Measurements from ENCODE around the gene SPC25. TPM values are rescaled to one million over a fixed set of nuclear protein-coding genes. Genes with fewer than 3 reads are reported as not detected.

The SPC25 gene
- total and polyA plus RNA-seq, 4 donors, result 0.58 to 8.2 (median 2.1) TPM; not detected in 1

GRCh38 chr2:168939061-168939460 is 48.8 kb upstream of the SPC25 start (continued):
- no peak for TF ChIP-seq EGR1 (IDR thresholded peaks at IDR 0.05; ENCODE audit: low read depth in 2 of 2)
- no peak for TF ChIP-seq YY1 (IDR thresholded peaks at IDR 0.05)
- TF ChIP-seq, protein P1, sequence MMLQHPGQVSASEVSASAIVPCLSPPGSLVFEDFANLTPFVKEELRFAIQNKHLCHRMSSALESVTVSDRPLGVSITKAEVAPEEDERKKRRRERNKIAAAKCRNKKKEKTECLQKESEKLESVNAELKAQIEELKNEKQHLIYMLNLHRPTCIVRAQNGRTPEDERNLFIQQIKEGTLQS (IDR thresholded peaks at IDR 0.05), result no peak
- TF ChIP-seq, protein P2, sequence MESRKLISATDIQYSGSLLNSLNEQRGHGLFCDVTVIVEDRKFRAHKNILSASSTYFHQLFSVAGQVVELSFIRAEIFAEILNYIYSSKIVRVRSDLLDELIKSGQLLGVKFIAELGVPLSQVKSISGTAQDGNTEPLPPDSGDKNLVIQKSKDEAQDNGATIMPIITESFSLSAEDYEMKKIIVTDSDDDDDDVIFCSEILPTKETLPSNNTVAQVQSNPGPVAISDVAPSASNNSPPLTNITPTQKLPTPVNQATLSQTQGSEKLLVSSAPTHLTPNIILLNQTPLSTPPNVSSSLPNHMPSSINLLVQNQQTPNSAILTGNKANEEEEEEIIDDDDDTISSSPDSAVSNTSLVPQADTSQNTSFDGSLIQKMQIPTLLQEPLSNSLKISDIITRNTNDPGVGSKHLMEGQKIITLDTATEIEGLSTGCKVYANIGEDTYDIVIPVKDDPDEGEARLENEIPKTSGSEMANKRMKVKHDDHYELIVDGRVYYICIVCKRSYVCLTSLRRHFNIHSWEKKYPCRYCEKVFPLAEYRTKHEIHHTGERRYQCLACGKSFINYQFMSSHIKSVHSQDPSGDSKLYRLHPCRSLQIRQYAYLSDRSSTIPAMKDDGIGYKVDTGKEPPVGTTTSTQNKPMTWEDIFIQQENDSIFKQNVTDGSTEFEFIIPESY (IDR thresholded peaks at IDR 0.05), result no peak

DNA sequence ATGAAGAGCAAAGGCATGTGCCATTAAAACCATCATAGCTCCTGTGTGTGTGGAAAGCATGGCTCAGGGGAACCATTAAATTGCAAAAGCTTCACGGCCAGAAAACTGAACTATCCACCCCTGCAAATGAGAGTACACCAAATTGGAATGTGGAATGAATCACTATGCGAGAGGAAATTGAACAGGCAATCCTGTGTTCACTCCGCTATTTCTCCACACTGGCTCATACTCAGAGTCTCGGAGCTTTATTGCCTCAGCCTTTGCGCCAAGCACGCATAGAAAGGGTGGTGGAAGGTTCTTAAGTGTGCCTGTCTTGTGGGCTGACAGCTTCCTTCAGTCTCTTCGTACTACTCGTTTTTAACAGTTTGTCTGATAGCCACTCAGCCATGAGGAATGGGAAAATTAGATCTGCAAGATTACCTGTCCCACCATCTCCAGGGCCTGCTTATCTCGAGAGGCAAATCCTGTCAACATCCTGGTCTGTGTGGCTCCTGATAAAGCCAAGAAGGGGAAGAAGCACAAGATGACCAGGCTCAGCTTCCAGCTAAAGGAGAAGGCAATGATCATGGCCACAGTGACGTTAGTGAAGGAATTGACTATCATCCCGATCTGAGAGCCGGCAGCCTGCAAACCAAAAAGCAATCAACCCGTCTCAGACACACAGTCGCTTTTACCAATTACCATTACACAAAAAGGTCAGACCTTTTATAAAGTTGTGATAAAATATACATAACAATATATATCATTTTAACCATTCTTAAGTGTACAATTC is 45.8 kb upstream of the SPC25 start:
- DNase-seq (ENCODE audit: low spot score), result no peak
- no peak overlapping the region for H3K9ac ChIP-seq (ENCODE audit: low read depth in 1 of 2, low read length in 2 of 2)
- WGBS, result 84% methylated on average over 14 of the region's 14 CpGs
- H3K27me3 ChIP-seq (ENCODE audit: control insufficient read depth in 4 of 4, insufficient read depth in 4 of 4, low read length in 3 of 4), result no peaks in the 10 kb centered on the region
- H3K4me1 ChIP-seq (ENCODE audit: control insufficient read depth in 4 of 4, insufficient read depth in 4 of 4, low read length in 3 of 4), result no peaks in the 10 kb centered on the region
- TF ChIP-seq, protein P2 (IDR thresholded peaks at IDR 0.05), result no peak
- peaks cover 2 to 39% (median 27%) of the 10 kb centered on the region in 4 donors for H3K36me3 ChIP-seq (ENCODE audit: control insufficient read depth in 4 of 4, insufficient read depth in 3 of 4, low read depth in 1 of 4, low read length in 3 of 4)
- no peaks in the 10 kb centered on the region for H3K9me3 ChIP-seq (ENCODE audit: control insufficient read depth in 4 of 4, low read length in 3 of 4)
- H3K4me3 ChIP-seq (ENCODE audit: low read depth in 1 of 3, low read length in 3 of 3), result no peak overlapping the region
- H3K27ac ChIP-seq (ENCODE audit: low read depth in 1 of 2, low read length in 2 of 2), result no peak overlapping the region

DNA sequence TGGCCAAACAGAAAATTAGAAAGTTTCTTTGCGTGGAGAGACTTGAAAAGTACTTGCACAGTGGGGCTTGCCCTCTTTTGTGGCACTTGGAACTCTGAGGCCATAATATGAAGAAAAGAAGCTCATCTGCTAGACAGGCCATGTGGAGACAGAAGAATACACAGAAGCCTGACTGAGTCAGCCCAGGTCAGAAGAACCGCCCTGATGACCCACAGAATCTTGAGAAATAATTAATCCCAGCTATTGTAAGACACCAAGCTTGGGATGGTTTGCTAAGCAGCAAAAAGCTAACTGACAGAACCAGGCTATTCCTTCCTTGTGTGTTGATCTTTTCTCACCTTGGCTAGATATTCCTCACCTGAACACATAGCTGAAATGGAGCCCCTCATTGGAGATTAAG is 44.6 kb upstream of the SPC25 start:
- Histone ChIP-seq H3K27me3 (ENCODE audit: control insufficient read depth in 4 of 4, insufficient read depth in 4 of 4, low read length in 3 of 4) (no peaks in the 10 kb centered on the region), H3K4me3 (ENCODE audit: low read depth in 1 of 3, low read length in 3 of 3) (no peak overlapping the region), H3K27ac (ENCODE audit: low read depth in 1 of 2, low read length in 2 of 2) (no peak overlapping the region), H3K9me3 (ENCODE audit: control insufficient read depth in 4 of 4, low read length in 3 of 4) (no peaks in the 10 kb centered on the region), H3K4me1 (ENCODE audit: control insufficient read depth in 4 of 4, insufficient read depth in 4 of 4, low read length in 3 of 4) (no peaks in the 10 kb centered on the region), H3K36me3 (ENCODE audit: control insufficient read depth in 4 of 4, insufficient read depth in 3 of 4, low read depth in 1 of 4, low read length in 3 of 4) (peaks cover 2 to 38% (median 30%) of the 10 kb centered on the region in 4 donors), H3K9ac (ENCODE audit: low read depth in 1 of 2, low read length in 2 of 2) (no peak overlapping the region)
- WGBS, result 95% methylated on average over 2 of the region's 2 CpGs
- DNase-seq (ENCODE audit: low spot score), result no peak
- TF ChIP-seq JUND (IDR thresholded peaks at IDR 0.05) (no peak), RAD21 (IDR thresholded peaks at IDR 0.05) (no peak), FOXA2 (IDR thresholded peaks at IDR 0.05) (no peak), RXRA (IDR thresholded peaks at IDR 0.05) (no peak), YY1 (IDR thresholded peaks at IDR 0.05) (no peak), EGR1 (IDR thresholded peaks at IDR 0.05; ENCODE audit: low read depth in 2 of 2) (no peak), CTCF (IDR thresholded peaks at IDR 0.05; ENCODE audit: low read depth, low read length, missing input control) (no peak), NR2F2 (IDR thresholded peaks at IDR 0.05) (no peak), SP1 (IDR thresholded peaks at IDR 0.05) (no peak), TAF1 (conservative IDR thresholded peaks at IDR 0.05) (no peak), MAX (IDR thresholded peaks at IDR 0.05) (no peak), GABPA (IDR thresholded peaks at IDR 0.05 in 1 of 2, conservative IDR thresholded peaks at IDR 0.05 in 1 of 2) (no peak), FOXA1 (IDR thresholded peaks at IDR 0.05) (no peak), HNF4G (IDR thresholded peaks at IDR 0.05) (no peak)
- TF ChIP-seq, protein P1 (IDR thresholded peaks at IDR 0.05), result no peak
- TF ChIP-seq, protein P2 (IDR thresholded peaks at IDR 0.05), result no peak
